HG02840 (cell line): ENCODE results near the gene ANKRD10.
"Not testable (repeated sequence)": the region's sequence is repeated elsewhere in the genome, so short reads cannot be mapped to it uniquely, and the experiment has no call there.

Source experiments
- ATAC-seq: cut with Tn5 transposase; IDR thresholded peaks from one replicate; pipeline ENCODE4 v1.9.1; 2021; ENCODE audit warnings: mild to moderate bottlenecking, moderate library complexity, moderate number of reproducible peaks; ENCODE audit not compliant: unreplicated experiment, low FRiP score

ANKRD10 gene

GRCh38 chr13:110915057-110915873 is at the start of gene ANKRD10:
TSS of gene ANKRD10 (minus strand) at chr13:110915069. CDS start at chr13:110914934, 135 bp downstream.
- peak; percentile 73 for ATAC-seq

- no peak for ATAC-seq
Observed at GRCh38 chr13:110964229-110965037, 49.6 kb upstream of the ANKRD10 start.

- no peak for ATAC-seq
Observed at GRCh38 chr13:110963554-110963970, 48.7 kb upstream of the ANKRD10 start.

GRCh38 chr13:110961959-110962358 is 47.1 kb upstream of the ANKRD10 start:
- no peak for ATAC-seq

DNA sequence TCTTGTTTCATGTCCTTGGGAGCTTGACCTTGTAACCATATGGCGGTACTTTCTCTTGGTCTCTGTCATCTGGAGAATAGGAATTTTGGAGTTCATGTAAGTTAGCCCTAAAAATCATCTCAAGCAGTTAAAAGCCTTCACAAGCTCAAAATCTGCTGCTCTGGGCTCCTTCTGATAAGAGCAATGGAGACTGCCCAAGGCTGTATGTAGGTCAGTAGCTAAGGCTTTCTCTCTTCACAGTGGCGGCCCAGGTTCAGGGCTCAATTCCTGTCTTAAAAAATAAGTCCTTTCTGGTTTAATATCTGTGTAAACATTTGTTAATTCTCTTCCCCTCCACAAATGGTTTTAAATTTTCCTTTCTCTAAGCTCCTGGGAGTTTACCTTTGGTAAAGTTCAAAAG is 45.3 kb upstream of the ANKRD10 start:
- no peak for ATAC-seq

- ATAC-seq, result no peak
Observed at GRCh38 chr13:110957931-110958330, 43.1 kb upstream of the ANKRD10 start.

- no peak for ATAC-seq
Observed at GRCh38 chr13:110957181-110957884, 42.5 kb upstream of the ANKRD10 start.

DNA sequence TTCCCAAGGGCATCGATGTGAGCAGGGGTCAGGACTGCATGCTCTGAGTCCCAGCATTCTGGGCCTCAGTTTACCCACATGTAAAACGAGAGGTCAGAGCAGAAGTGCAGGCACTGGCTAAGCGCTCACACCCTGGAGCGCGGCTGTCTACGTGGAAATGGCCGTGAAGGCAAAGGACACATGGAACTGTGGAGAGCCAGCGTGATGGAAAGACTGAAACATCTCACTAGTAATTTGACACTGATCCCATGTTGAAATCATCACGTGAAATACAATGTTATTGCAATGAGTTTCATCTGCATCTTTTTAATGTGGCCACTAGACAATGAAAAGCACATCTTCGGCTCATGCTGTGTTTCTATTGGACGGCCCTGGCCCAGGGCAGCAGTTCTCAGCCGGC is 41.3 kb upstream of the ANKRD10 start:
- ATAC-seq, result not testable (repeated sequence)

DNA sequence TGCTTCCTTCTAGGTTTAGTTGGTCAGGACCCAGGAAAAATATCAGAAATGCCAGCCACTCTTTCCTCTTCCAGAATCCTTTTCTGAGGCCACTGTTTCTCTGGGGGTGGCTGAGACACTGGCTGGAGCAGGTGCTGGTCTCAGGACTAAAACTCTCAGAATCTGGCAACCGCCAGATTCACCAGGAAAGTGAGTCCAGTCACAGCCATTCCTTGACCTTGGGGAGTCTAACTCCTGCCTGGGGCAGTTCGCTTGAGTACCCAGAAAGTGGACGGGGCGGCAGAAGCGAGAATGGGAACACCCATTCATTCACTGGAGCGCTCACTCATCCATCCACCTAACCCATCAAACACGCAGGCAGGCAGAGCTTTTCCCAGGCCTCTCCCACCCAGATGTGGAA is 40.7 kb upstream of the ANKRD10 start:
- not testable (repeated sequence) for ATAC-seq

GRCh38 chr13:110955072-110955503 is 40.2 kb upstream of the ANKRD10 start:
- ATAC-seq, result not testable (repeated sequence)

- not testable (repeated sequence) for ATAC-seq
Observed at GRCh38 chr13:110954533-110954920, 39.7 kb upstream of the ANKRD10 start.

DNA sequence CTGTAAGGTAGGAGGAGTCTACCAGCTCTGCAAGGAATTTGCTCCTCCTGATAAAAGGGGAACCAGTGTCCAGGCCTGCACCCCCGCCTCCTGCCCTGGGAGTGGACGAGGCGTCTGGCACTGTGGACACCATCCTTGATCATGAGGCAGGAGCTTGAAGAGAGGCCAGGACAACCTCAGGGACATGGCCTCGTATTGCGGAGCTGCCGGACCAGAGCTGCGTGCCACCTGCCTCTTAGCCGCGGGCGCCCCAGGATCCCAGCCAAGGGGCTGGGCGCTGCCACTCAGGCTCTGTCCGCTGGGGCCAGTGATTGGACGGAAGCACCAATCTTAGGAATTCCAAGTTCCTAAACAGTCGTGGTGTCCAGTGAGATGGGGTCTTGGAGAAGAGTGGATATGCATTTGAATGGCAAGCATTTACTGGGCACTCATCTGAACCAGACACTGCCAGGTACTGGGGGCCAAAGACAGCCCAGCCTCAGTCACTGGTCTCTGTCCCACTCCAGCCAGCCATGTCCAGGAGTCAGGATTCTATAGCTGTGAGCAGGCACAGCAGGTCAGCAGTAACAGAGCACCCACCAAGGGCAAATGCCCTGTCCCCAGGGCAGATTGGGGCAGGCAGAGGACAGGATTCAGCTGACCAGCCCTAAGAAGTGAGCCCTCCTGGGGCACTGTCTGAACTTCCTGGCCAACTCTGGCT is 39.1 kb upstream of the ANKRD10 start:
- ATAC-seq, result no peak

DNA sequence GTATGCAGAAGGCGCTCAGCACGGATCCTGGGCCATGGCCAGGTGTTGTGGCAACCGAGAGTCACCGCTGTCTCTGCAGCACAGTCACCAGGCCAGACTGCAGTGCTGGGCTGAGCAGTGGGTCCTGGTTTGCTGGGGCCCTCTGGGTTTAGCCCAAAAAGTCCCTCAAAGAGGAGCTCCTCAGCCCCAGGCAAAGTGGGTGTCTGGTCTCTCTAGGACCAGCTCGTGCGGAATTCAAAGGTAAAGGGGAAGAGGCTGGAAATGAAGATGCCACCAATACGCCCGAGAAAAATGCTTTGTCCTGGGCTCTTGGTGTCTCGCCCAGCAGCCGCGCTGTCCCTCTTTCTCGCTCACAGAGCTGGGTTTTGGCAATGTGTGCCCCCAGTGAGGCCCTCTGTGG is 38.5 kb upstream of the ANKRD10 start:
- no peak for ATAC-seq

- ATAC-seq, result not testable (repeated sequence)
Observed at GRCh38 chr13:110952135-110952534, 37.3 kb upstream of the ANKRD10 start.

DNA sequence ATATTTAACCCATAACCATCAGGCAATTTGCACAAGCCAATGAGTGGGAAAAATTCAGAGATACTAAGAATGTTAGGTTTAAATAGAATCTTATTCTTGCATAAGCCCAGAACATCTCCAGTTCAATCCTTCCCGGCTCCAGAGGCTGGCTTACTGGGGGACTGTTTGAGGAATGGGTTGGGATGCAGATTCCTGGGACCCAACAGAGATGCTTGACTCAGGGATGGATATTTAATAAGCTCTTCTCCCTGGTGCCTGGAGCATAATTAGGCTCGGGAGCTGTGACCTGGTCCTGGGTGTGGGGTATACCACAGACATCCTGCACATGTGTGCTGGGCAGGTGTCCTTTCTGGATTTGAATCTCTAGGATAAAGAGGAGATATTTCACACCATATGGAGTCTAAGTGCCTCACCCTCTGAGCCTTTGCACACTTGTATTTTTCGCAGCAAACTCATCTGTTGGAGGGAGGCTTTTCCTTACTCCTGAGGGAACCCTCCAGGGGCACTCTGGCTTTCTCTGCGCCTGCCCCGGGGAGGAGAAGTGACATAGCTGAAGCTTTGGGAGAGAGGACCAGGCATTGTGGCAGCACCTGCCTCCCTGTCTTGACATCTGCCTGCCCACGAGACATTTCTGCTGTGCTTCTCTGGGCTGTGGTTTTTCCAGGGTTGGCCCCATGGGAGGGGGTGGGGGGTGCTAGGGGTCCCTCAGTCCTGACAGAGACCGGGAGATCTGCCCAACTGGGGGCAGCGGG is 36.1 kb upstream of the ANKRD10 start:
- no peak for ATAC-seq

- ATAC-seq, result no peak
Observed at GRCh38 chr13:110950356-110950755, 35.5 kb upstream of the ANKRD10 start.

DNA sequence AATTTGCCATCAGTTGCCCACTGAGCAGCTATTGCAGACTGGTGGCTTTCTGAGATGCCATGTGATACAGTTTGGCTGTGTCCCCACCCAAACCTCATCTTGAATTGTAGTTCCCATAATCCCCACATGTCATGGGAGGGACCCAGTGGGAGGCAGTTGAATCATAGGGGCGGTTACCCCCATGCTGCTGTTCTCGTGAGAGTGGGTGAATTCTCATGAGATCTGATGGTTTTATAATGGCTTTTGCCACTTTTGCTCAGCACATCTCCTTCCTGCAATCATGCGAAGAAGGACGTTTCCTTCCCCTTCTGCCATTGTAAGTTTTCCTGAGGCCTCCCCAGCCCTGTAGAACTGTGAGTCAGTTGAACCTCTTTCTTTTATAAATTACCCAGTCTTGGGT is 34.8 kb upstream of the ANKRD10 start:
- no peak for ATAC-seq

DNA sequence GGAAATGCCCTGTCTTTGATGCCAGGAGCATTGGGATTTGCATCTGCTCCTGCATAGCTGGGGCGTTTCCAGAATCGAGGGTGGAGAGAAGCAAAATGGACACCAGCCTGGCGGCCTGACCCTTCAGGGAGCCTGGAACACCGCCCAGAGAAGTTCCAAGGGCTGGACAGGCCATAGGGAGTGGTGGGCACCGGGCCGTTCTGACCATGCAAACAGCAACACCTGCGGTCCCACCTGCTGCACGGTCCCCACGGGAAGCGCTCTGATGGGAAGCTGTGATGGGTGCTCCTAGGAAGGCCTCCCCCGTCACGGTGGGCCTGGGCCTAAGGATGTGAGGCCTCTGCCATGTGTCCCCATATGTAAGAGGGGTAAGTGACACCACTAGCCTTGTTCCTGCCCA is 34.2 kb upstream of the ANKRD10 start:
- no peak for ATAC-seq

- ATAC-seq, result not testable (repeated sequence)
Observed at GRCh38 chr13:110947338-110947737, 32.5 kb upstream of the ANKRD10 start.
